Calu3 (cell line): Measurements from ENCODE around the gene NOL12. TPM values are rescaled to one million over a fixed set of nuclear protein-coding genes. Genes with fewer than 3 reads are reported as not detected.

Experiments used
- BruUV-seq: library from RNA; stranded (reverse); fragments of 400-500 nt; replicated peaks from 2 replicates; lab custom pipeline; 2021; lab: Mats Ljungman, UMichigan
- CTCF ChIA-PET: fragments of 300-600 bp; sonication (Branson Sonifier 250); formaldehyde crosslinking; loops from one replicate; lab custom pipeline; 2022; ENCODE audit warnings: antibody characterized with exemption; lab: Charles Lee
- DNase-seq: peaks from one replicate; pipeline ENCODE4 v3.0.0; 2022
- H3K27ac Mint-ChIP-seq: one replicate; pipeline ENCODE4 v1.8.0; 2022; ENCODE audit warnings: mixed read lengths; ENCODE audit not compliant: unreplicated experiment
- H3K27me3 Mint-ChIP-seq: one replicate; pipeline ENCODE4 v1.8.0; 2022; ENCODE audit warnings: mixed read lengths; ENCODE audit not compliant: unreplicated experiment
- H3K36me3 Mint-ChIP-seq: one replicate; pipeline ENCODE4 v1.8.0; 2022; ENCODE audit warnings: mild to moderate bottlenecking, moderate library complexity, mixed read lengths; ENCODE audit not compliant: insufficient read depth, unreplicated experiment
- H3K4me1 Mint-ChIP-seq: one replicate; pipeline ENCODE4 v1.8.0; 2022; ENCODE audit warnings: mild to moderate bottlenecking, low read depth, mixed read lengths; ENCODE audit not compliant: unreplicated experiment
- H3K4me3 Mint-ChIP-seq: one replicate; pipeline ENCODE4 v1.8.0; 2022; ENCODE audit warnings: mild to moderate bottlenecking, low read depth, moderate library complexity, mixed read lengths; ENCODE audit not compliant: unreplicated experiment
- H3K9me3 Mint-ChIP-seq: one replicate; pipeline ENCODE4 v1.8.0; 2022; ENCODE audit warnings: low read depth, mixed read lengths; ENCODE audit not compliant: unreplicated experiment
- CTCF ChIP-seq: fragments of 200-600 bp; IDR thresholded peaks from one replicate; pipeline ENCODE4 v1.8.0; 2022; ENCODE audit warnings: antibody characterized with exemption; ENCODE audit not compliant: unreplicated experiment
- intact Hi-C: fragments of 100-400 bp; cut with micrococcal nuclease; formaldehyde crosslinking; loops from one replicate; pipeline ENCODE4 v1.10.0; 2022; ENCODE audit not compliant: unreplicated experiment
- total RNA-seq: library from RNA; stranded (reverse); gene quantifications from 2 replicates; pipeline ENCODE4 v1.2.3, GENCODE V29; 2022

NOL12 gene
- total RNA-seq, 1 experiment from 2014 or later = 26.8 TPM

DNA sequence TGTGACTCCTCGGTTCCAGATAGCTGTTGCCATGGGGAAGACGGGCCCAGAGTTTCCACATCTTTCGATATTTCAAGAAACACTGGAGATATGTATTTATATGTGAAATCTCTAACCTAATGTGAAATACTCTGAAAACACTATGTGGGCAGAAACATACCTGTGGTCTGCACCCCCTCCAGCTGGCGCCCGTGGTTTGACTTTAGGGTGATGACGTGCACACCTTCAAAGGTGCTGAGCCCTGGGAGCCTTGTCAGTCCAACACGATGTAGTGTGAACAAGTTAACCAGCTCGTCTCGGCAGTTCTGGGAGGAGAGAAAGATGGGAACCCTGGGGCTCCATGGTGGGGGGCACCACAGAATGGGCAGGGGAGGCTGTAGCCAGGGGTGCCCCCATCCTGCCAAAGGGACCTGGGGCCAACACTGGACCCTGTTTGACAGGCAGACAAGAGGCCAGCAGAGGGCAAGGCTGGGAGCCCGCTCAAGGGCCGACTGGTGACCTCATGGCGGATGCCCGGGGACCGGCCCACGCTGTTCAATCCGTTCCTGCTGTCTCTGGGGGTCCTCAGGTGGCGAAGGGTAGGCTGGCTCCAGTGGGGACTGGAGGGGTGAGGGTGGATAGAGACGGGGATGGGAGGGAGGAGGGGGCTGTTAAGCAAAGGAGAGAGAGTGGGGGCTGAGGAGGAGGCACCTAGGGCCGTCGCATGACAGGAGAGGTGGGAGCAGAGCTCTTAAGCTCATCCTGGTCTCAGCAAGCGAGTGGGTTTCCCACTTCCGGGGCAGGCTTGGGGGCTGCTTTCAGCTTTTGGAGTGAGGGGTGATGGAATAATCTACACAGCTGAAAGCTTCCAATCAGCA, 54.5 kb downstream of the NOL12 start:
- TF ChIP-seq CTCF = no peak
- Mint-ChIP-seq H3K4me1 (peaks cover 27% of the 10 kb centered on the region), H3K9me3 (peaks cover 4% of the 10 kb centered on the region), H3K27ac (no peak overlapping the region), H3K4me3 (no peak overlapping the region), H3K36me3 (peaks cover 25% of the 10 kb centered on the region), H3K27me3 (peaks cover 17% of the 10 kb centered on the region)
- BruUV-seq = no TSS peak
- CTCF ChIA-PET = interaction anchor here (0.8 kb wide), 1 partner anchor 104 kb away, joined by 3 read pairs; the partner anchor contains the start of gene ANKRD54
- intact Hi-C loops = no loop called here
- DNase-seq = no peak

DNA sequence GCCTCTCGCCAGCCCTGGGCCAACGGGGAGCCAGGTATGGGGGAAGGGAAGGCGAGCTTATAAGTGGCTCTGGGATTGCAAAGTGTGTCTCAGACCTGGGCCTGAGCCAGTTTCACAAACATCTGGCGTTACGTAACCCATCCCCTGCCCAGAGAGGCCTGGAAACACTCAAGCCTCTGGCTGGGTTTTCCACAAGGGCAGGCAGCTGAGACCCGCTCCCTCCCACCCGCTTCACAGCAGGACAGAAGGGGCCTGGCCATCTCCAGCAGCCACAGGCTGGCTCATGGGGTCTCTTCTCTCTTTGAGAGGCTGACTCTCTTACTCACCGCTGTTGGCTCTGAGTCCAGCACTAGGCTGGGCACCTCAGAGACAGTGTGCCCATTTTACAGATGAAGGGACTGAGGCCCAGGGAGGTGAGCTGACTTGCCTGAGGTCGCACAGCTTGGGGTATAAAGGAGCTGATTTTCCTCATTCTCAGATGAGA, 55.2 kb downstream of the NOL12 start:
- Mint-ChIP-seq H3K36me3 (peaks cover 32% of the 10 kb centered on the region), H3K9me3 (peaks cover 4% of the 10 kb centered on the region), H3K4me1 (peaks cover 27% of the 10 kb centered on the region), H3K27me3 (peaks cover 17% of the 10 kb centered on the region), H3K27ac (no peak overlapping the region), H3K4me3 (no peak overlapping the region)
- BruUV-seq = no TSS peak
- CTCF ChIA-PET = interaction anchor here (0.8 kb wide), 1 partner anchor 103 kb away, joined by 3 read pairs; the partner anchor contains the start of gene ANKRD54
- DNase-seq = no peak
- no peak for TF ChIP-seq CTCF
- intact Hi-C loops = no loop called here

DNA sequence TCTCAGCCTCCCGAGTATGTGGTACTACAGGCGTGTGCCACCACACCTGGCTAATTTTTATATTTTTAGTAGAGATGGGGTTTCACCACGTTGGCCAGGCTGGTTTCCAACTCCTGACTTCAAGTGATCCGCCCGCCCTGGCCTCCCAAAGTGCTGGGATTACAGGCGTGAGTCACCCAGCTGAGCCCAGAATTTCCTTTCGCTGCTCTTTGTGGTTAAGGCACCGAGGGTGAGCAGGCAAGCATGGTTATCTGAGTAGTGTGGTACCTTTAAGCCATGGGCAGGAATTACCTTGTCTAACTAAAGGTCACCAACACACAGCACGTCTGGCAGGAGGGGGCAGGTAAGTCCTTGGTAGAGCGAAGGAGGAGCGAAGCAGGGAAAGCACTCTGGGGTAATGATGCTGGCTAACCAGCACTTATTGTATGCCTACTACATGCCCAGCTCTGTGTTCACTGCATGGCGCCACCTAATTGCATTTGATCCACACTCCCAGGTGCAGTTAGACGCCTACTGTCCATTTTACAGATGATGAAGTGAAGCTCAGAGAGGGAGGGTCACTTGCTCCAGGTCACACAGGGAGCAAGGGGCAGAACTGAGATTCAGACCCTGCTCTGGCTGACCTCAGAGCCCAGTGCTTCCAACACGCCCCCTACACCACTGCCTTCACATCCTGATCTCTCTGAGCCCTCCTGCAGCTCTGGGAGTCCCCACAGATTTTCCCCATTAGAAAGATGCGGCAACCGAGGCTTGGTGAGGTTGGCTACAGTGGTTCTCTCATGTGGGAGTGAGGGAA, 56.4 kb downstream of the NOL12 start:
- Mint-ChIP-seq H3K4me1 (peaks cover 29% of the 10 kb centered on the region), H3K36me3 (peaks cover 44% of the 10 kb centered on the region), H3K4me3 (no peak overlapping the region), H3K27me3 (peaks cover 14% of the 10 kb centered on the region), H3K9me3 (peaks cover 4% of the 10 kb centered on the region), H3K27ac (peak overlapping the region; percentile 48)
- intact Hi-C loops = no loop called here
- CTCF ChIA-PET = interaction anchor here (0.5 kb wide), 1 partner anchor 35 kb away, joined by 3 read pairs; no protein-coding TSS in a partner anchor
- no TSS peak for BruUV-seq
- no peak for TF ChIP-seq CTCF
- DNase-seq = peak; percentile 71

Other genes starting within 250 kb of the NOL12 start
- 19.0 and 22.1 TPM in 2 replicates for gene MFNG, start 200.0 kb upstream of the NOL12 start, total RNA-seq
- gene CARD10, start 166.9 kb upstream of the NOL12 start, total RNA-seq = 40.5 and 49.2 TPM in 2 replicates
- gene CDC42EP1, start 125.9 kb upstream of the NOL12 start, total RNA-seq = 156 and 162 TPM in 2 replicates
- gene LGALS2, start 106.3 kb upstream of the NOL12 start, total RNA-seq = 0.90 and 1.2 TPM in 2 replicates
- gene GGA1, start 77.5 kb upstream of the NOL12 start, total RNA-seq = 89.8 and 95.3 TPM in 2 replicates
- gene SH3BP1, start 46.7 kb upstream of the NOL12 start, total RNA-seq = 13.0 and 17.6 TPM in 2 replicates
- 18.4 and 21.4 TPM in 2 replicates for gene PDXP, start 27.6 kb upstream of the NOL12 start, total RNA-seq
- 61.4 and 72.3 TPM in 2 replicates for gene LGALS1, start 10.7 kb upstream of the NOL12 start, total RNA-seq
- 85.3 and 86.5 TPM in 2 replicates for gene TRIOBP, start 10.7 kb downstream of the NOL12 start, total RNA-seq
- gene GCAT, start 121.6 kb downstream of the NOL12 start, total RNA-seq = 22.7 and 29.9 TPM in 2 replicates
- gene GALR3, start 137.0 kb downstream of the NOL12 start, total RNA-seq = 0.31 TPM in 1 of 2 replicates, not detected in the other
- gene ANKRD54, start 158.0 kb downstream of the NOL12 start, total RNA-seq = 23.9 and 27.1 TPM in 2 replicates
- 287 and 402 TPM in 2 replicates for gene EIF3L, start 163.1 kb downstream of the NOL12 start, total RNA-seq
- gene MICALL1, start 220.0 kb downstream of the NOL12 start, total RNA-seq = 60.7 and 69.7 TPM in 2 replicates